KG1 (cell line): ENCODE data around the gene SLC35F4.

Source experiments
- DNase-seq: peaks from one replicate; lab custom pipeline; 2025; lab: John Stamatoyannopoulos, UW

The SLC35F4 gene

GRCh38 chr14:57617510-57617909, 248.4 kb downstream of the SLC35F4 start:
- DNase-seq, result no peak

GRCh38 chr14:57612946-57613345, 252.9 kb downstream of the SLC35F4 start:
- DNase-seq, result no peak

- no peak for DNase-seq
These were observed 254.3 kb downstream of the SLC35F4 start for GRCh38 chr14:57611555-57612075.

- DNase-seq, result no peak
These were observed 255.3 kb downstream of the SLC35F4 start for GRCh38 chr14:57610631-57611030.

GRCh38 chr14:57609192-57610075, 256.5 kb downstream of the SLC35F4 start:
- DNase-seq, result no peak

- DNase-seq, result no peak
These were observed 258.8 kb downstream of the SLC35F4 start for GRCh38 chr14:57607086-57607485.

- no peak for DNase-seq
These were observed 282.5 kb downstream of the SLC35F4 start for GRCh38 chr14:57583396-57583795.

GRCh38 chr14:57582746-57583145, 283.1 kb downstream of the SLC35F4 start:
- DNase-seq, result no peak

- DNase-seq, result no peak
These were observed 287.1 kb downstream of the SLC35F4 start for GRCh38 chr14:57578801-57579200.

GRCh38 chr14:57576498-57576897, 289.4 kb downstream of the SLC35F4 start:
- no peak for DNase-seq

GRCh38 chr14:57575482-57575881, 290.4 kb downstream of the SLC35F4 start:
- no peak for DNase-seq

GRCh38 chr14:57574617-57575288, 291.1 kb downstream of the SLC35F4 start:
- no peak for DNase-seq

- DNase-seq, result no peak
These were observed 292.7 kb downstream of the SLC35F4 start for GRCh38 chr14:57573173-57573572.

GRCh38 chr14:57568554-57568953, 297.3 kb downstream of the SLC35F4 start:
- no peak for DNase-seq

- DNase-seq, result no peak
These were observed 298.7 kb downstream of the SLC35F4 start for GRCh38 chr14:57567220-57567619.

- no peak for DNase-seq
These were observed 305.2 kb downstream of the SLC35F4 start for GRCh38 chr14:57560681-57561080.

- DNase-seq, result no peak
These were observed 306.3 kb downstream of the SLC35F4 start for GRCh38 chr14:57559576-57559975.

GRCh38 chr14:57549765-57550420, 316.0 kb downstream of the SLC35F4 start:
- DNase-seq, result no peak

GRCh38 chr14:57549016-57549564, 316.8 kb downstream of the SLC35F4 start:
- no peak for DNase-seq

- DNase-seq, result no peak
These were observed 318.8 kb downstream of the SLC35F4 start for GRCh38 chr14:57547131-57547530.

- no peak for DNase-seq
These were observed 332.7 kb downstream of the SLC35F4 start for GRCh38 chr14:57533214-57533613.

- DNase-seq, result no peak
These were observed 335.3 kb downstream of the SLC35F4 start for GRCh38 chr14:57530571-57530970.
